ENCODE measurements around the gene TBX15.

The TBX15 gene

GRCh38 chr1:118991448-118991847, 3.3 kb upstream of the TBX15 start:
- H3K36me3 ChIP-seq (ENCODE audit: control insufficient read depth, insufficient read depth, low read length), result no peaks in the 10 kb centered on the region
- H3K4me1 ChIP-seq (ENCODE audit: control insufficient read depth, insufficient read depth, low read length), result peaks cover 48% of the 10 kb centered on the region
- H3K9me3 ChIP-seq (ENCODE audit: control insufficient read depth, insufficient read depth, low read length), result no peaks in the 10 kb centered on the region
- peaks cover 100% of the 10 kb centered on the region for H3K27me3 ChIP-seq (ENCODE audit: control insufficient read depth, insufficient read depth, low read length)
- H3K4me3 ChIP-seq (ENCODE audit: low read depth, low read length), result no peak overlapping the region
- no peak overlapping the region for H3K9ac ChIP-seq (ENCODE audit: low read depth, low read length)
- H3K27ac ChIP-seq (ENCODE audit: low read depth, low read length), result no peak overlapping the region

GRCh38 chr1:118990513-118991152, 2.5 kb upstream of the TBX15 start:
- Histone ChIP-seq H3K36me3 (ENCODE audit: control insufficient read depth, insufficient read depth, low read length) (no peaks in the 10 kb centered on the region), H3K9ac (ENCODE audit: low read depth, low read length) (no peak overlapping the region), H3K27ac (ENCODE audit: low read depth, low read length) (no peak overlapping the region), H3K4me1 (ENCODE audit: control insufficient read depth, insufficient read depth, low read length) (peaks cover 50% of the 10 kb centered on the region), H3K4me3 (ENCODE audit: low read depth, low read length) (0 out of 2 replicates have a peak overlapping the region, but pooled peaks have one; percentile 31), H3K9me3 (ENCODE audit: control insufficient read depth, insufficient read depth, low read length) (no peaks in the 10 kb centered on the region), H3K27me3 (ENCODE audit: control insufficient read depth, insufficient read depth, low read length) (peaks cover 100% of the 10 kb centered on the region)

GRCh38 chr1:118989878-118990378, 1.8 kb upstream of the TBX15 start:
- Histone ChIP-seq H3K4me1 (ENCODE audit: control insufficient read depth, insufficient read depth, low read length) (peaks cover 53% of the 10 kb centered on the region), H3K4me3 (ENCODE audit: low read depth, low read length) (peak overlapping the region; percentile 31), H3K9ac (ENCODE audit: low read depth, low read length) (no peak overlapping the region), H3K9me3 (ENCODE audit: control insufficient read depth, insufficient read depth, low read length) (no peaks in the 10 kb centered on the region), H3K27ac (ENCODE audit: low read depth, low read length) (peak overlapping the region; percentile 15), H3K27me3 (ENCODE audit: control insufficient read depth, insufficient read depth, low read length) (peaks cover 100% of the 10 kb centered on the region), H3K36me3 (ENCODE audit: control insufficient read depth, insufficient read depth, low read length) (no peaks in the 10 kb centered on the region)

GRCh38 chr1:118989006-118989815, 1.1 kb upstream of the TBX15 start:
- Histone ChIP-seq H3K9ac (ENCODE audit: low read depth, low read length) (no peak overlapping the region), H3K9me3 (ENCODE audit: control insufficient read depth, insufficient read depth, low read length) (no peaks in the 10 kb centered on the region), H3K4me3 (ENCODE audit: low read depth, low read length) (peak overlapping the region; percentile 31), H3K4me1 (ENCODE audit: control insufficient read depth, insufficient read depth, low read length) (peaks cover 58% of the 10 kb centered on the region), H3K36me3 (ENCODE audit: control insufficient read depth, insufficient read depth, low read length) (no peaks in the 10 kb centered on the region), H3K27me3 (ENCODE audit: control insufficient read depth, insufficient read depth, low read length) (peaks cover 100% of the 10 kb centered on the region), H3K27ac (ENCODE audit: low read depth, low read length) (peak overlapping the region; percentile 15)

- no peaks in the 10 kb centered on the region for H3K36me3 ChIP-seq (ENCODE audit: control insufficient read depth, insufficient read depth, low read length)
- no peak overlapping the region for H3K9ac ChIP-seq (ENCODE audit: low read depth, low read length)
- peak overlapping the region; percentile 53 for H3K4me3 ChIP-seq (ENCODE audit: low read depth, low read length)
- no peaks in the 10 kb centered on the region for H3K9me3 ChIP-seq (ENCODE audit: control insufficient read depth, insufficient read depth, low read length)
- no peak overlapping the region for H3K27ac ChIP-seq (ENCODE audit: low read depth, low read length)
- peaks cover 56% of the 10 kb centered on the region for H3K4me1 ChIP-seq (ENCODE audit: control insufficient read depth, insufficient read depth, low read length)
- H3K27me3 ChIP-seq (ENCODE audit: control insufficient read depth, insufficient read depth, low read length), result peaks cover 100% of the 10 kb centered on the region
Observed at GRCh38 chr1:118987468-118988185, 516 bp downstream of the TBX15 start.

GRCh38 chr1:118986555-118987467, 1.3 kb downstream of the TBX15 start:
- Histone ChIP-seq H3K9me3 (ENCODE audit: control insufficient read depth, insufficient read depth, low read length) (no peaks in the 10 kb centered on the region), H3K4me3 (ENCODE audit: low read depth, low read length) (peak overlapping the region; percentile 53), H3K36me3 (ENCODE audit: control insufficient read depth, insufficient read depth, low read length) (no peaks in the 10 kb centered on the region), H3K9ac (ENCODE audit: low read depth, low read length) (no peak overlapping the region), H3K27ac (ENCODE audit: low read depth, low read length) (no peak overlapping the region), H3K27me3 (ENCODE audit: control insufficient read depth, insufficient read depth, low read length) (peaks cover 100% of the 10 kb centered on the region), H3K4me1 (ENCODE audit: control insufficient read depth, insufficient read depth, low read length) (peaks cover 50% of the 10 kb centered on the region)

- Histone ChIP-seq H3K27ac (ENCODE audit: low read depth, low read length) (no peak overlapping the region), H3K4me1 (ENCODE audit: control insufficient read depth, insufficient read depth, low read length) (peaks cover 42% of the 10 kb centered on the region), H3K9me3 (ENCODE audit: control insufficient read depth, insufficient read depth, low read length) (no peaks in the 10 kb centered on the region), H3K36me3 (ENCODE audit: control insufficient read depth, insufficient read depth, low read length) (no peaks in the 10 kb centered on the region), H3K4me3 (ENCODE audit: low read depth, low read length) (0 out of 2 replicates have a peak overlapping the region, but pooled peaks have one; percentile 46), H3K9ac (ENCODE audit: low read depth, low read length) (no peak overlapping the region), H3K27me3 (ENCODE audit: control insufficient read depth, insufficient read depth, low read length) (peaks cover 100% of the 10 kb centered on the region)
Observed at GRCh38 chr1:118985640-118986554, 2.2 kb downstream of the TBX15 start.

GRCh38 chr1:118984722-118985639, 3.2 kb downstream of the TBX15 start:
- Histone ChIP-seq H3K27me3 (ENCODE audit: control insufficient read depth, insufficient read depth, low read length) (peaks cover 100% of the 10 kb centered on the region), H3K36me3 (ENCODE audit: control insufficient read depth, insufficient read depth, low read length) (no peaks in the 10 kb centered on the region), H3K27ac (ENCODE audit: low read depth, low read length) (no peak overlapping the region), H3K9ac (ENCODE audit: low read depth, low read length) (no peak overlapping the region), H3K4me3 (ENCODE audit: low read depth, low read length) (peak overlapping the region; percentile 46), H3K9me3 (ENCODE audit: control insufficient read depth, insufficient read depth, low read length) (no peaks in the 10 kb centered on the region), H3K4me1 (ENCODE audit: control insufficient read depth, insufficient read depth, low read length) (peaks cover 36% of the 10 kb centered on the region)

Data from HUES48 (cell line).